SK-N-SH treated with all-trans-retinoic acid at 6 μM for 48 hours (cell line): ENCODE measurements around the gene ATP5PF.
"Not testable (repeated sequence)": the region's sequence is repeated elsewhere in the genome, so short reads cannot be mapped to it uniquely, and the experiment has no call there.

Experiments
- ATAC-seq: fragments of 200-7000 bp; cut with Tn5 transposase; 3 replicates; pipeline ENCODE4 v1.9.1; 2020; ENCODE audit warnings: mild to moderate bottlenecking, moderate library complexity
- ARNTL ChIP-seq: fragments of 450-650 bp; formaldehyde crosslinking; IDR thresholded peaks from 2 replicates; pipeline ENCODE4 v1.5.0; 2020; ENCODE audit warnings: low read depth, mild to moderate bottlenecking, moderate library complexity, borderline replicate concordance
- BACH2 ChIP-seq: fragments of 250-450 bp; sonication (Bioruptor Pico); IDR thresholded peaks from 2 replicates; pipeline ENCODE4 v1.9.0; 2021; ENCODE audit warnings: mild to moderate bottlenecking, borderline replicate concordance
- CREB5 ChIP-seq: fragments of 250-450 bp; sonication (Bioruptor Pico); IDR thresholded peaks from 2 replicates; pipeline ENCODE4 v1.5.1; 2020; ENCODE audit warnings: low read depth, mild to moderate bottlenecking, moderate library complexity
- CSDC2 ChIP-seq: fragments of 250-450 bp; sonication (Bioruptor Pico); IDR thresholded peaks from 2 replicates; pipeline ENCODE4 v1.5.0; 2020; ENCODE audit warnings: mild to moderate bottlenecking, moderate library complexity
- CSRNP3 ChIP-seq: fragments of 250-450 bp; sonication (Bioruptor Pico); IDR thresholded peaks from 2 replicates; pipeline ENCODE4 v1.5.1; 2021; ENCODE audit warnings: mild to moderate bottlenecking, moderate library complexity
- ESRRG ChIP-seq: fragments of 250-450 bp; sonication (Bioruptor Pico); IDR thresholded peaks from 2 replicates; pipeline ENCODE4 v1.6.1; 2021; ENCODE audit warnings: mild to moderate bottlenecking
- ISL1 ChIP-seq: fragments of 250-450 bp; sonication (Bioruptor Pico); IDR thresholded peaks from 2 replicates; pipeline ENCODE4 v2.1.2; 2022; ENCODE audit warnings: mild to moderate bottlenecking, moderate library complexity
- OSR1 ChIP-seq: fragments of 250-450 bp; sonication (Bioruptor Pico); IDR thresholded peaks from 2 replicates; pipeline ENCODE4 v1.8.0; 2022; ENCODE audit warnings: moderate library complexity, mild to moderate bottlenecking, inconsistent platforms
- PATZ1 ChIP-seq: fragments of 250-450 bp; sonication (Bioruptor Pico); IDR thresholded peaks from 2 replicates; pipeline ENCODE4 v1.8.0; 2020; ENCODE audit warnings: mild to moderate bottlenecking, moderate library complexity, borderline replicate concordance
- PPARA ChIP-seq: fragments of 250-450 bp; sonication (Bioruptor Pico); IDR thresholded peaks from 2 replicates; pipeline ENCODE4 v1.5.0; 2020; ENCODE audit warnings: mild to moderate bottlenecking, borderline replicate concordance
- TOX ChIP-seq: fragments of 250-450 bp; sonication (Bioruptor Pico); IDR thresholded peaks from 2 replicates; pipeline ENCODE4 v1.8.0; 2021; ENCODE audit warnings: mild to moderate bottlenecking, moderate library complexity, borderline replicate concordance
- ZC3H10 ChIP-seq: fragments of 250-450 bp; sonication (Bioruptor Pico); IDR thresholded peaks from 2 replicates; pipeline ENCODE4 v1.5.1; 2021; ENCODE audit warnings: mild to moderate bottlenecking, moderate library complexity
- ZFP3 ChIP-seq: fragments of 250-450 bp; sonication (Bioruptor Pico); IDR thresholded peaks from 2 replicates; pipeline ENCODE4 v1.5.0; 2020; ENCODE audit warnings: mild to moderate bottlenecking, moderate library complexity
- ZFP30 ChIP-seq: fragments of 450-650 bp; formaldehyde crosslinking; IDR thresholded peaks from 2 replicates; pipeline ENCODE4 v1.5.0; 2022; ENCODE audit warnings: mild to moderate bottlenecking, moderate library complexity
- ZNF565 ChIP-seq: fragments of 450-650 bp; formaldehyde crosslinking; conservative IDR thresholded peaks from 2 replicates; pipeline ENCODE4 v1.5.0; 2020; ENCODE audit warnings: low read depth, mild to moderate bottlenecking, moderate library complexity
- ZNF70 ChIP-seq: fragments of 450-650 bp; formaldehyde crosslinking; IDR thresholded peaks from 2 replicates; pipeline ENCODE4 v1.5.0; 2020; ENCODE audit warnings: mild to moderate bottlenecking, moderate library complexity
- ZNF8 ChIP-seq: fragments of 450-650 bp; formaldehyde crosslinking; IDR thresholded peaks from 2 replicates; pipeline ENCODE4 v1.5.0; 2020; ENCODE audit warnings: mild to moderate bottlenecking, moderate library complexity
- TF ChIP-seq, protein P1 (sequence below): fragments of 250-450 bp; sonication (Bioruptor Pico); IDR thresholded peaks from 2 replicates; pipeline ENCODE4 v1.8.0; 2021; ENCODE audit warnings: low read depth, mild to moderate bottlenecking, moderate library complexity, borderline replicate concordance
- TF ChIP-seq, protein P2 (sequence below): fragments of 250-450 bp; sonication (Bioruptor Pico); IDR thresholded peaks from 2 replicates; pipeline ENCODE4 v1.5.0; 2020; ENCODE audit warnings: mild to moderate bottlenecking, moderate library complexity

Gene ATP5PF

GRCh38 chr21:25701529-25701928 lies 33.2 kb downstream of the ATP5PF start:
- no peak for ATAC-seq
- no peak for TF ChIP-seq ZNF70 (CRISPR knock-in tag)
- TF ChIP-seq ZC3H10 (CRISPR knock-in tag), result no peak
- no peak for TF ChIP-seq ARNTL (CRISPR knock-in tag)
- TF ChIP-seq ZNF565, result no peak
- TF ChIP-seq PPARA, result no peak
- no peak for TF ChIP-seq OSR1 (CRISPR knock-in tag)
- TF ChIP-seq, all 23 proteins: peak for 0

DNA sequence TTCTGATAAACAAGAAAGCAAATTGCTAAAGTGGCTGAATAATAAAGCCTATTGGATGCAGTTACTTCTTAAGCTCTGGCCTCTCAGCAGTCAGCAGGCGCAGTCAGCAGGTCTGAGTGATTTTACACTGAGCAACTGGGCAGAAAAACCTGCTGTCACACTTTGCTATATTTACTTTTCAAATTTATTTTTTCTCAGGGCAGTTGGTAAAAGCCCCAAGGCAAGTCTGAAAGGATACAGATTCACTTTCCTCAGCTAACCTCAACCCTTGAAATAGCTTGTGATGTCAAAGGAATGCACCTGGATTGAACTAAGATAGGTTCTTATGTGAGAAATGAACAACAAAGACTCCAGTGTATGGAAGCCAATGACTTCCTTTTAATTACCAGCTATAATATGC lies 34.0 kb downstream of the ATP5PF start:
- ATAC-seq, result no peak
- no peak for TF ChIP-seq CREB5
- TF ChIP-seq ISL1 (CRISPR knock-in tag), result no peak
- TF ChIP-seq ARNTL (CRISPR knock-in tag), result no peak

GRCh38 chr21:25695461-25695860 lies 39.2 kb downstream of the ATP5PF start:
- not testable (repeated sequence) for ATAC-seq

DNA sequence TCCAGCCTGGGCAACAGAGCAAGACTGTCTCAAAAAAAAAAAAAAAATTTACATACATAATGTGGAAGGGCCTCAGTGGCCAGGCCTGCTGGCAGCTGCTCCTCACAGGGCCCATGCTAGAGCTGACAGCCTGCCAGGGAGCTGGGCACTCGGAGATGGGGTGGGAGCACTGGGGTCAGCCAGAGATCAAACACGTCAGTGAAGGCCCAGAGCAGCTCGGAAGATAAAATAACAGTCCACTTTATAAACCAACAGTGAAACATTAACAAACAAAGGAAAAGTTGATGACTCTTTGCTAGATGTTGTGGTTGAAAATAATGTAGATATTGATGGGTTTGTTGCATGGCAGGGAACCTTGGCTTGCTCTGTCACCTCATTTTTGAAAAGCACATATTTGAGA lies 42.7 kb downstream of the ATP5PF start:
- TF ChIP-seq CREB5 (no peak), ISL1 (CRISPR knock-in tag) (no peak), TOX (CRISPR knock-in tag) (no peak), CSDC2 (CRISPR knock-in tag) (no peak), OSR1 (CRISPR knock-in tag) (no peak), ZNF70 (CRISPR knock-in tag) (no peak), ZFP30 (no peak), CSRNP3 (CRISPR knock-in tag) (no peak), ZC3H10 (CRISPR knock-in tag) (no peak), BACH2 (no peak), ZFP3 (CRISPR knock-in tag) (no peak), PPARA (no peak), ZNF565 (no peak)
- TF ChIP-seq, protein P1, sequence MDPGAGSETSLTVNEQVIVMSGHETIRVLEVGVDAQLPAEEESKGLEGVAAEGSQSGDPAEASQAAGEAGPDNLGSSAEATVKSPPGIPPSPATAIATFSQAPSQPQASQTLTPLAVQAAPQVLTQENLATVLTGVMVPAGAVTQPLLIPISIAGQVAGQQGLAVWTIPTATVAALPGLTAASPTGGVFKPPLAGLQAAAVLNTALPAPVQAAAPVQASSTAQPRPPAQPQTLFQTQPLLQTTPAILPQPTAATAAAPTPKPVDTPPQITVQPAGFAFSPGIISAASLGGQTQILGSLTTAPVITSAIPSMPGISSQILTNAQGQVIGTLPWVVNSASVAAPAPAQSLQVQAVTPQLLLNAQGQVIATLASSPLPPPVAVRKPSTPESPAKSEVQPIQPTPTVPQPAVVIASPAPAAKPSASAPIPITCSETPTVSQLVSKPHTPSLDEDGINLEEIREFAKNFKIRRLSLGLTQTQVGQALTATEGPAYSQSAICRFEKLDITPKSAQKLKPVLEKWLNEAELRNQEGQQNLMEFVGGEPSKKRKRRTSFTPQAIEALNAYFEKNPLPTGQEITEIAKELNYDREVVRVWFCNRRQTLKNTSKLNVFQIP (CRISPR knock-in tag), result no peak
- TF ChIP-seq, protein P2, sequence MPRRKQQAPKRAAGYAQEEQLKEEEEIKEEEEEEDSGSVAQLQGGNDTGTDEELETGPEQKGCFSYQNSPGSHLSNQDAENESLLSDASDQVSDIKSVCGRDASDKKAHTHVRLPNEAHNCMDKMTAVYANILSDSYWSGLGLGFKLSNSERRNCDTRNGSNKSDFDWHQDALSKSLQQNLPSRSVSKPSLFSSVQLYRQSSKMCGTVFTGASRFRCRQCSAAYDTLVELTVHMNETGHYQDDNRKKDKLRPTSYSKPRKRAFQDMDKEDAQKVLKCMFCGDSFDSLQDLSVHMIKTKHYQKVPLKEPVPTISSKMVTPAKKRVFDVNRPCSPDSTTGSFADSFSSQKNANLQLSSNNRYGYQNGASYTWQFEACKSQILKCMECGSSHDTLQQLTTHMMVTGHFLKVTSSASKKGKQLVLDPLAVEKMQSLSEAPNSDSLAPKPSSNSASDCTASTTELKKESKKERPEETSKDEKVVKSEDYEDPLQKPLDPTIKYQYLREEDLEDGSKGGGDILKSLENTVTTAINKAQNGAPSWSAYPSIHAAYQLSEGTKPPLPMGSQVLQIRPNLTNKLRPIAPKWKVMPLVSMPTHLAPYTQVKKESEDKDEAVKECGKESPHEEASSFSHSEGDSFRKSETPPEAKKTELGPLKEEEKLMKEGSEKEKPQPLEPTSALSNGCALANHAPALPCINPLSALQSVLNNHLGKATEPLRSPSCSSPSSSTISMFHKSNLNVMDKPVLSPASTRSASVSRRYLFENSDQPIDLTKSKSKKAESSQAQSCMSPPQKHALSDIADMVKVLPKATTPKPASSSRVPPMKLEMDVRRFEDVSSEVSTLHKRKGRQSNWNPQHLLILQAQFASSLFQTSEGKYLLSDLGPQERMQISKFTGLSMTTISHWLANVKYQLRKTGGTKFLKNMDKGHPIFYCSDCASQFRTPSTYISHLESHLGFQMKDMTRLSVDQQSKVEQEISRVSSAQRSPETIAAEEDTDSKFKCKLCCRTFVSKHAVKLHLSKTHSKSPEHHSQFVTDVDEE, result no peak
- ATAC-seq, result no peak

GRCh38 chr21:25689226-25689625 lies 45.5 kb downstream of the ATP5PF start:
- no peak for ATAC-seq
- no peak for TF ChIP-seq ESRRG
- no peak for TF ChIP-seq PATZ1 (CRISPR knock-in tag)
- TF ChIP-seq PPARA, result no peak
- TF ChIP-seq OSR1 (CRISPR knock-in tag), result no peak
- TF ChIP-seq BACH2, result no peak
- TF ChIP-seq ARNTL (CRISPR knock-in tag), result no peak
- TF ChIP-seq ZC3H10 (CRISPR knock-in tag), result no peak
- TF ChIP-seq CSDC2 (CRISPR knock-in tag), result no peak
- TF ChIP-seq ISL1 (CRISPR knock-in tag), result no peak
- TF ChIP-seq, protein P1 (CRISPR knock-in tag), result no peak
- no peak for TF ChIP-seq ZNF565
- no peak for TF ChIP-seq ZNF8 (CRISPR knock-in tag)
- TF ChIP-seq ZFP30, result no peak
- no peak for TF ChIP-seq CREB5
